GM18511 (cell line): ENCODE data around the gene ADAM10.

Experiments used
- ATAC-seq: cut with Tn5 transposase; IDR thresholded peaks from one replicate; pipeline ENCODE4 v1.9.1; 2021; ENCODE audit warnings: mild to moderate bottlenecking, moderate library complexity; ENCODE audit not compliant: unreplicated experiment

Gene ADAM10

GRCh38 chr15:58716027-58716426, 33.5 kb downstream of the ADAM10 start:
- no peak for ATAC-seq

- no peak for ATAC-seq
Observed at GRCh38 chr15:58715266-58715917, 34.1 kb downstream of the ADAM10 start.

- ATAC-seq = no peak
Observed at GRCh38 chr15:58710701-58711100, 38.8 kb downstream of the ADAM10 start.

GRCh38 chr15:58707397-58707796, 42.1 kb downstream of the ADAM10 start:
- no peak for ATAC-seq

- ATAC-seq = no peak
Observed at GRCh38 chr15:58705105-58705504, 44.4 kb downstream of the ADAM10 start.

- no peak for ATAC-seq
Observed at GRCh38 chr15:58704155-58704865, 45.2 kb downstream of the ADAM10 start.

- ATAC-seq = no peak
Observed at GRCh38 chr15:58703610-58704009, 45.9 kb downstream of the ADAM10 start.

GRCh38 chr15:58702233-58702632, 47.3 kb downstream of the ADAM10 start:
- ATAC-seq = no peak

GRCh38 chr15:58701376-58701775, 48.1 kb downstream of the ADAM10 start:
- no peak for ATAC-seq

- no peak for ATAC-seq
Observed at GRCh38 chr15:58699769-58700168, 49.7 kb downstream of the ADAM10 start.

GRCh38 chr15:58698887-58699641, 50.4 kb downstream of the ADAM10 start:
- ATAC-seq = no peak

GRCh38 chr15:58697220-58697619, 52.3 kb downstream of the ADAM10 start:
- no peak for ATAC-seq

- no peak for ATAC-seq
Observed at GRCh38 chr15:58696738-58697137, 52.8 kb downstream of the ADAM10 start.

- no peak for ATAC-seq
Observed at GRCh38 chr15:58694641-58695398, 54.7 kb downstream of the ADAM10 start.

- ATAC-seq = peak; percentile 58
Observed at GRCh38 chr15:58690703-58691102, 58.8 kb downstream of the ADAM10 start.

GRCh38 chr15:58689646-58690045, 59.9 kb downstream of the ADAM10 start:
- no peak for ATAC-seq

GRCh38 chr15:58686286-58686685, 63.2 kb downstream of the ADAM10 start:
- no peak for ATAC-seq

GRCh38 chr15:58684751-58685150, 64.8 kb downstream of the ADAM10 start:
- ATAC-seq = no peak

- no peak for ATAC-seq
Observed at GRCh38 chr15:58684036-58684710, 65.3 kb downstream of the ADAM10 start.

- no peak for ATAC-seq
Observed at GRCh38 chr15:58682234-58682633, 67.3 kb downstream of the ADAM10 start.

- no peak for ATAC-seq
Observed at GRCh38 chr15:58678683-58679082, 70.8 kb downstream of the ADAM10 start.
